ENCODE measurements around the gene SLC2A4RG. TPM values are rescaled to one million over a fixed set of nuclear protein-coding genes. Genes with fewer than 3 reads are reported as not detected.

Gene SLC2A4RG
- total and polyA plus RNA-seq, 10 donors, result 27.5 to 107 (median 64.3) TPM

GRCh38 chr20:63694584-63695423 is 44.8 kb upstream of the SLC2A4RG start:
- Histone ChIP-seq H3K27ac (peak overlapping the region in 1 of 8 donors; percentile 22), H3K36me3 (peaks cover 0 to 60% (median 11%) of the 10 kb centered on the region in 6 donors), H3K4me1 (peaks cover 34 to 85% (median 64%) of the 10 kb centered on the region in 6 donors), H3K9me3 (no peaks in the 10 kb centered on the region), H3K4me3 (no peak overlapping the region), H3K27me3 (replicated peaks in 1 of 7) (peaks cover 0 to 7% (median 0%) of the 10 kb centered on the region in 7 donors)
- TF ChIP-seq POLR2A (IDR thresholded peaks at IDR 0.05) (no peak), POLR2AphosphoS5 (IDR thresholded peaks at IDR 0.05) (peak in 1 of 3 donors; percentile 35), CTCF (IDR thresholded peaks at IDR 0.05 in 8 of 11, conservative IDR thresholded peaks at IDR 0.05 in 3 of 11) (no peak)
- peak; percentile 75 for DNase-seq
- 94 to 98% (median 95%) methylated on average over 14 to 37 of the region's 37 CpGs for WGBS, 5 donors
- intact Hi-C loops (cut with DNase I; ENCODE audit: low total_unique reads), result no loop called here

- 74 to 87% (median 80%) methylated on average over 18 to 25 of the region's 25 CpGs for WGBS, 5 donors
- H3K27ac ChIP-seq, result peak overlapping the region; percentile 26 to 77 (median 70)
Measured at GRCh38 chr20:63695424-63696305, 43.9 kb upstream of the SLC2A4RG start.

GRCh38 chr20:63696306-63696627 is 43.3 kb upstream of the SLC2A4RG start:
- H3K27ac ChIP-seq, result peak overlapping the region; percentile 20 to 77 (median 70)
- H3K9me3 ChIP-seq, result no peaks in the 10 kb centered on the region
- intact Hi-C loops (cut with DNase I; ENCODE audit: low total_unique reads), result no loop called here
- peak; percentile 88 for DNase-seq
- no peak for TF ChIP-seq CTCF (IDR thresholded peaks at IDR 0.05 in 8 of 11, conservative IDR thresholded peaks at IDR 0.05 in 3 of 11)
- no peak for TF ChIP-seq POLR2A (IDR thresholded peaks at IDR 0.05)
- TF ChIP-seq POLR2AphosphoS5 (IDR thresholded peaks at IDR 0.05), result peak in 2 of 3 donors; percentile 21 to 37
- peaks cover 34 to 85% (median 63%) of the 10 kb centered on the region in 6 donors for H3K4me1 ChIP-seq
- peaks cover 0 to 65% (median 19%) of the 10 kb centered on the region in 6 donors for H3K36me3 ChIP-seq
- 5 to 23% (median 13%) methylated on average over 3 to 6 of the region's 6 CpGs; no CpG with 5 or more reads in 1 of the 5 donors for WGBS, 5 donors
- H3K27me3 ChIP-seq (replicated peaks in 1 of 7), result peaks cover 0 to 7% (median 0%) of the 10 kb centered on the region in 7 donors
- peak overlapping the region in 7 of 8 donors; percentile 27 to 63 (median 42) for H3K4me3 ChIP-seq

More at GRCh38 chr20:63695424-63696305, 43.9 kb upstream of the SLC2A4RG start:
- Histone ChIP-seq H3K9me3 (no peaks in the 10 kb centered on the region), H3K27me3 (replicated peaks in 1 of 7) (peaks cover 0 to 7% (median 0%) of the 10 kb centered on the region in 7 donors), H3K4me1 (peaks cover 34 to 85% (median 65%) of the 10 kb centered on the region in 6 donors), H3K4me3 (peak overlapping the region in 1 of 8 donors; percentile 63), H3K36me3 (peaks cover 0 to 60% (median 19%) of the 10 kb centered on the region in 6 donors)
- intact Hi-C loops (cut with DNase I; ENCODE audit: low total_unique reads), result no loop called here
- no peak for TF ChIP-seq POLR2A (IDR thresholded peaks at IDR 0.05)
- TF ChIP-seq POLR2AphosphoS5 (IDR thresholded peaks at IDR 0.05), result peak; percentile 11 to 74 (median 42)
- no peak for TF ChIP-seq CTCF (IDR thresholded peaks at IDR 0.05 in 8 of 11, conservative IDR thresholded peaks at IDR 0.05 in 3 of 11)
- no peak for DNase-seq

Measured in spleen (tissue), 11 donors.